Fibroblast of gingiva (primary cell): ENCODE measurements around the gene LGALS9.
"Not testable (repeated sequence)": the region's sequence is repeated elsewhere in the genome, so short reads cannot be mapped to it uniquely, and the experiment has no call there.

Source experiments
- DNase-seq: peaks from one replicate; pipeline ENCODE4 v3.0.0-alpha.2; 2011; ENCODE audit warnings: low read depth

Gene LGALS9

GRCh38 chr17:27629260-27629659 is 1.7 kb upstream of the LGALS9 start:
- peak; percentile 31 for DNase-seq

GRCh38 chr17:27631411-27631760 is 398 bp downstream of the LGALS9 start:
- no peak for DNase-seq

- no peak for DNase-seq
These were observed 1.1 kb downstream of the LGALS9 start for GRCh38 chr17:27631897-27632725.

GRCh38 chr17:27632766-27633165 is 1.8 kb downstream of the LGALS9 start:
- peak; percentile 35 for DNase-seq

- DNase-seq: no peak
These were observed 2.5 kb downstream of the LGALS9 start for GRCh38 chr17:27633312-27634025.

GRCh38 chr17:27634026-27634335 is 3.0 kb downstream of the LGALS9 start:
- no peak for DNase-seq

- DNase-seq: no peak
These were observed 3.8 kb downstream of the LGALS9 start for GRCh38 chr17:27634776-27635175.

- no peak for DNase-seq
These were observed 4.4 kb downstream of the LGALS9 start for GRCh38 chr17:27635275-27635823.

- DNase-seq: not testable (repeated sequence)
These were observed 5.1 kb downstream of the LGALS9 start for GRCh38 chr17:27636005-27636520.

GRCh38 chr17:27637818-27638217 is 6.8 kb downstream of the LGALS9 start:
- DNase-seq: not testable (repeated sequence)

GRCh38 chr17:27638415-27638914 is 7.5 kb downstream of the LGALS9 start:
- DNase-seq: not testable (repeated sequence)

- no peak for DNase-seq
These were observed 9.8 kb downstream of the LGALS9 start for GRCh38 chr17:27640790-27641189.

GRCh38 chr17:27644586-27644985 is 13.6 kb downstream of the LGALS9 start:
- DNase-seq: peak; percentile 55

GRCh38 chr17:27645621-27646020 is 14.6 kb downstream of the LGALS9 start:
- DNase-seq: not testable (repeated sequence)

- DNase-seq: no peak
These were observed 15.2 kb downstream of the LGALS9 start for GRCh38 chr17:27646232-27646631.

- no peak for DNase-seq
These were observed 16.8 kb downstream of the LGALS9 start for GRCh38 chr17:27647765-27648164.

GRCh38 chr17:27649111-27649571 is 18.2 kb downstream of the LGALS9 start:
- DNase-seq: not testable (repeated sequence)

- DNase-seq: no peak
These were observed 18.9 kb downstream of the LGALS9 start for GRCh38 chr17:27649929-27650328.

GRCh38 chr17:27650836-27651235 is 19.8 kb downstream of the LGALS9 start:
- no peak for DNase-seq

GRCh38 chr17:27651411-27652345 is 20.7 kb downstream of the LGALS9 start:
- no peak for DNase-seq

GRCh38 chr17:27653449-27653971 is 22.5 kb downstream of the LGALS9 start:
- not testable (repeated sequence) for DNase-seq
